Panc1 (cell line): Measurements from ENCODE around the gene COPS7A.

Source experiments
- TF ChIP-seq, protein P1 (sequence below): fragments of 450-650 bp; IDR thresholded peaks from 2 replicates; pipeline ENCODE4 v1.5.1; 2017; ENCODE audit warnings: mild to moderate bottlenecking
- TF ChIP-seq, protein P2 (sequence below), 2 experiments: IDR thresholded peaks; 2 replicates each; pipeline ENCODE4 v1.6.1; 2011 to 2012; ENCODE audit warnings: low read depth in 2 of 2, control low read depth in 1 of 2, low read length in 1 of 2, mild to moderate bottlenecking in 1 of 2, moderate library complexity in 1 of 2; ENCODE audit not compliant: insufficient read depth in 1 of 2

DNA sequence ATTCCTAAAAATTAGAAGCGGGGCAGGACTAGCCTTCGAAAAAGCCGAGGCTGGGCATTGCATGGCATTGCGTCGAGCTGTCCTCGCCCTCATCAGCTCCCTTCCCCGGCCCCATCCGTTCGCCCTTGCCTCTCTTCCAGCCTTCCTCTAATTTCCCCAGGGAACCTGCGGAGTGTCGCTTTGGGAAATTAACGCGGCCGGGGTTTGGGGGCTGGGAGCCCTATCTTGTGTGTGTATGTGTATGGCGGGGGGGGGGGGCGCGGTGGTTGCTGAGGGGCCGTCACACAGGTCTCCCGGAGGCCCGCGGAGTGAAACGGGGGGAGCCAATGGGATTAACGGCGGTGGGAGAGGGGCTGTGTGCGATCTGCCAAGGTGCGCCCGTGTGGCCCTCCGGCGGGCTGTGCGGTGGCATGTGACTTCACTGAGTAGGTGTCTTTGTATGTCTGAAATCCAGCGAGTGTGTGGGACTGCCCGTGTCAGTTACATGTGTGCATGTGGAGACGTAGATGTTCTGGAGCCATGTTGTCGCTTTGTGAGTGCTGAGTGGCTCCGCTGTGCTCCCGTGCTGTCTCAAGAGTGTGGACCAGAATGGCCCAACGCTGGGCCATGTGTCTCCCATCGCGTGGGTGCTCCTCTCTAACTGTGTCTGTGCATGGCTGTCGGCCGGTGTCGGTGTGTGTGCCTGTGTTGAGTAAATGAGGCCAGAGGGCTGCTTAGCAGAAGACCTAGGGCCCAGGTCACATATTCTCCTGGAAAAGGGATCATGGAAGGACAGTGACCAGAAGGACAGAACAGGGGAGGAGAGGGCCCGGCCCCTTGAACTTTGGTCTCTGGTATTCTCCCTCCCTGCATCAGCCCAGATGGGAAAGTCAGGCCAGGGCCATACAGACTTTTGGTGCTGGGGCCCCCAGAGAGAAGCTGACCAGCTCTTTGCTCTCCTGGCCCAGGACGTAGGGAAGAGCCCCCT is 43.8 kb downstream of the COPS7A start:
- TF ChIP-seq, protein P1, sequence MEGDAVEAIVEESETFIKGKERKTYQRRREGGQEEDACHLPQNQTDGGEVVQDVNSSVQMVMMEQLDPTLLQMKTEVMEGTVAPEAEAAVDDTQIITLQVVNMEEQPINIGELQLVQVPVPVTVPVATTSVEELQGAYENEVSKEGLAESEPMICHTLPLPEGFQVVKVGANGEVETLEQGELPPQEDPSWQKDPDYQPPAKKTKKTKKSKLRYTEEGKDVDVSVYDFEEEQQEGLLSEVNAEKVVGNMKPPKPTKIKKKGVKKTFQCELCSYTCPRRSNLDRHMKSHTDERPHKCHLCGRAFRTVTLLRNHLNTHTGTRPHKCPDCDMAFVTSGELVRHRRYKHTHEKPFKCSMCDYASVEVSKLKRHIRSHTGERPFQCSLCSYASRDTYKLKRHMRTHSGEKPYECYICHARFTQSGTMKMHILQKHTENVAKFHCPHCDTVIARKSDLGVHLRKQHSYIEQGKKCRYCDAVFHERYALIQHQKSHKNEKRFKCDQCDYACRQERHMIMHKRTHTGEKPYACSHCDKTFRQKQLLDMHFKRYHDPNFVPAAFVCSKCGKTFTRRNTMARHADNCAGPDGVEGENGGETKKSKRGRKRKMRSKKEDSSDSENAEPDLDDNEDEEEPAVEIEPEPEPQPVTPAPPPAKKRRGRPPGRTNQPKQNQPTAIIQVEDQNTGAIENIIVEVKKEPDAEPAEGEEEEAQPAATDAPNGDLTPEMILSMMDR, result no peak
- TF ChIP-seq, protein P2, sequence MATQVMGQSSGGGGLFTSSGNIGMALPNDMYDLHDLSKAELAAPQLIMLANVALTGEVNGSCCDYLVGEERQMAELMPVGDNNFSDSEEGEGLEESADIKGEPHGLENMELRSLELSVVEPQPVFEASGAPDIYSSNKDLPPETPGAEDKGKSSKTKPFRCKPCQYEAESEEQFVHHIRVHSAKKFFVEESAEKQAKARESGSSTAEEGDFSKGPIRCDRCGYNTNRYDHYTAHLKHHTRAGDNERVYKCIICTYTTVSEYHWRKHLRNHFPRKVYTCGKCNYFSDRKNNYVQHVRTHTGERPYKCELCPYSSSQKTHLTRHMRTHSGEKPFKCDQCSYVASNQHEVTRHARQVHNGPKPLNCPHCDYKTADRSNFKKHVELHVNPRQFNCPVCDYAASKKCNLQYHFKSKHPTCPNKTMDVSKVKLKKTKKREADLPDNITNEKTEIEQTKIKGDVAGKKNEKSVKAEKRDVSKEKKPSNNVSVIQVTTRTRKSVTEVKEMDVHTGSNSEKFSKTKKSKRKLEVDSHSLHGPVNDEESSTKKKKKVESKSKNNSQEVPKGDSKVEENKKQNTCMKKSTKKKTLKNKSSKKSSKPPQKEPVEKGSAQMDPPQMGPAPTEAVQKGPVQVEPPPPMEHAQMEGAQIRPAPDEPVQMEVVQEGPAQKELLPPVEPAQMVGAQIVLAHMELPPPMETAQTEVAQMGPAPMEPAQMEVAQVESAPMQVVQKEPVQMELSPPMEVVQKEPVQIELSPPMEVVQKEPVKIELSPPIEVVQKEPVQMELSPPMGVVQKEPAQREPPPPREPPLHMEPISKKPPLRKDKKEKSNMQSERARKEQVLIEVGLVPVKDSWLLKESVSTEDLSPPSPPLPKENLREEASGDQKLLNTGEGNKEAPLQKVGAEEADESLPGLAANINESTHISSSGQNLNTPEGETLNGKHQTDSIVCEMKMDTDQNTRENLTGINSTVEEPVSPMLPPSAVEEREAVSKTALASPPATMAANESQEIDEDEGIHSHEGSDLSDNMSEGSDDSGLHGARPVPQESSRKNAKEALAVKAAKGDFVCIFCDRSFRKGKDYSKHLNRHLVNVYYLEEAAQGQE (IDR thresholded peaks at IDR 0.05; ENCODE audit: insufficient read depth in 1 of 2, low read depth in 2 of 2, low read length in 1 of 2), result no peak
